Testis (tissue), 3 donors: Measurements from ENCODE around the gene MAML3. TPM values are rescaled to one million over a fixed set of nuclear protein-coding genes. Genes with fewer than 3 reads are reported as not detected.

Source experiments
- DNase-seq: peaks from one replicate; pipeline ENCODE4 v3.0.0-alpha.2; 2019
- H3K27ac ChIP-seq, 2 donors: fragments of 200-600 bp; sonication (generic); one replicate each; pipeline ENCODE4 v1.5.1; 2019
- H3K27me3 ChIP-seq: fragments of 200-600 bp; sonication (generic); one replicate; pipeline ENCODE4 v1.5.1; 2019
- H3K36me3 ChIP-seq: fragments of 200-600 bp; sonication (generic); one replicate; pipeline ENCODE4 v1.5.1; 2017; ENCODE audit warnings: low read depth; ENCODE audit errors: missing control alignments
- H3K4me1 ChIP-seq: fragments of 200-600 bp; sonication (generic); one replicate; pipeline ENCODE4 v1.5.1; 2019
- H3K4me3 ChIP-seq, 2 donors: fragments of 200-600 bp; sonication (generic); one replicate each; pipeline ENCODE4 v1.5.1; 2017 to 2019
- H3K9me3 ChIP-seq: fragments of 200-600 bp; sonication (generic); one replicate; pipeline ENCODE4 v1.5.1; 2017
- POLR2A ChIP-seq: fragments of 450-650 bp; IDR thresholded peaks from one replicate; pipeline ENCODE4 v1.6.1; 2017; ENCODE audit warnings: antibody characterized with exemption, mild to moderate bottlenecking, moderate library complexity
- WGBS, 2 donors: methylation state at CpG; one replicate each; pipeline ENCODE4 v1.1.5; 2018; 5-methylcytosine and 5-hydroxymethylcytosine counted together
- intact Hi-C: fragments of 100-400 bp; cut with DNase I; formaldehyde crosslinking; loops from one replicate; pipeline ENCODE4 v1.15.1; 2023; ENCODE audit warnings: low total_unique reads
- polyA plus RNA-seq: library from polyadenylated mRNA; stranded (reverse); fragments of 350-450 nt; fragmentation: Illumina TruSeq; extraction: RNeasy Lipid Tissue Mini Kit (QIAGEN cat#74804); gene quantifications from one replicate; pipeline ENCODE4 v1.2.3, GENCODE V29; 2014; ENCODE audit warnings: low read depth, low replicate concordance; ENCODE audit not compliant: insufficient read depth
- total RNA-seq, 2 donors: library from RNA; depleted of rRNA; stranded (reverse); fragments of >200 nt; gene quantifications; one replicate each; pipeline ENCODE4 v1.2.3, GENCODE V29; 2016
- TF ChIP-seq, protein P1 (sequence below), 3 experiments: fragments of 450-650 bp in 2 of 3; fragments of 200-600 bp in 1 of 3; sonication (generic) in 1 of 3; IDR thresholded peaks; one replicate each; pipeline ENCODE4 v1.5.1; 2016 to 2019; ENCODE audit warnings: antibody characterized with exemption in 3 of 3, mild to moderate bottlenecking in 2 of 3, moderate library complexity in 1 of 3

MAML3 gene
- total and polyA plus RNA-seq, 3 donors from 2014 or later = 7.6 to 21.2 (median 18.8) TPM

GRCh38 chr4:139710073-139710472, 443.9 kb downstream of the MAML3 start:
- no peaks in the 10 kb centered on the region for H3K36me3 ChIP-seq
- TF ChIP-seq POLR2A = no peak
- TF ChIP-seq, protein P1, sequence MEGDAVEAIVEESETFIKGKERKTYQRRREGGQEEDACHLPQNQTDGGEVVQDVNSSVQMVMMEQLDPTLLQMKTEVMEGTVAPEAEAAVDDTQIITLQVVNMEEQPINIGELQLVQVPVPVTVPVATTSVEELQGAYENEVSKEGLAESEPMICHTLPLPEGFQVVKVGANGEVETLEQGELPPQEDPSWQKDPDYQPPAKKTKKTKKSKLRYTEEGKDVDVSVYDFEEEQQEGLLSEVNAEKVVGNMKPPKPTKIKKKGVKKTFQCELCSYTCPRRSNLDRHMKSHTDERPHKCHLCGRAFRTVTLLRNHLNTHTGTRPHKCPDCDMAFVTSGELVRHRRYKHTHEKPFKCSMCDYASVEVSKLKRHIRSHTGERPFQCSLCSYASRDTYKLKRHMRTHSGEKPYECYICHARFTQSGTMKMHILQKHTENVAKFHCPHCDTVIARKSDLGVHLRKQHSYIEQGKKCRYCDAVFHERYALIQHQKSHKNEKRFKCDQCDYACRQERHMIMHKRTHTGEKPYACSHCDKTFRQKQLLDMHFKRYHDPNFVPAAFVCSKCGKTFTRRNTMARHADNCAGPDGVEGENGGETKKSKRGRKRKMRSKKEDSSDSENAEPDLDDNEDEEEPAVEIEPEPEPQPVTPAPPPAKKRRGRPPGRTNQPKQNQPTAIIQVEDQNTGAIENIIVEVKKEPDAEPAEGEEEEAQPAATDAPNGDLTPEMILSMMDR (IDR thresholded peaks at IDR 0.05) = no peak
- WGBS, 2 donors = 65 to 69% methylated on average over 2 of the region's 2 CpGs
- intact Hi-C loops = no loop called here
- H3K27me3 ChIP-seq = no peaks in the 10 kb centered on the region
- H3K9me3 ChIP-seq = no peaks in the 10 kb centered on the region
- DNase-seq = no peak
- no peak overlapping the region for H3K4me3 ChIP-seq
- H3K27ac ChIP-seq = no peak overlapping the region
- peaks cover 7% of the 10 kb centered on the region for H3K4me1 ChIP-seq

GRCh38 chr4:139709660-139710059, 444.3 kb downstream of the MAML3 start:
- Histone ChIP-seq H3K4me3 (no peak overlapping the region), H3K27ac (no peak overlapping the region), H3K9me3 (no peaks in the 10 kb centered on the region), H3K4me1 (peaks cover 7% of the 10 kb centered on the region), H3K36me3 (no peaks in the 10 kb centered on the region), H3K27me3 (no peaks in the 10 kb centered on the region)
- no peak for DNase-seq
- intact Hi-C loops = no loop called here
- WGBS, 2 donors = 75 to 100% methylated on average over 1 of the region's 1 CpG
- no peak for TF ChIP-seq POLR2A
- TF ChIP-seq, protein P1 (IDR thresholded peaks at IDR 0.05) = no peak

DNA sequence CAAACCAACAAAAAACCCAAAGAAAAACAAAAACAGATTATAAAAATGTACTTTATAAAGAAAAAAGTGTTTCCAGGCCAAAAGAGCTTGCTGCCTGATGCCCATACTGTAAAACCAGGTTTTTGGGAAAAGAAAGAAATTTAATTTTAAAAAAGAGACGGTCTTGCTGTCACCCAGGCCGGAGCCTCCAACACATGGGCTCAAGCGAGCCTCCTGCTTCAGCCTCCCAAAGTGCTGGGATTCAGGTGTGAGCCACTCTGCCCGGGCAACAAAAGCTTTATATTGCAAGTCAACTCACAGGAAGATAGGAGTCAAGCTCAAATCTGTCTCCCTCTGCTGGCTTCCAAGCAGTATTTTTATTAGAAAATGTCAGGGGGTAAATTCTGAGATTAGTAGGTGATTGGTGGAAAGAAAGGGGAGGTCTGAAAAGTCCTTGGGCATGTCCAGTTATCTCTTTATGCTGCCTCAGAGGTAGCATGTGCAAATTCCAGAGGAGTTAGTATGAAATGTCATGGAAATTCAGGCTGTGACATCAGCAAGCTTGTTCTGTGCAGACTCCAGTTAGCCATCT, 449.0 kb downstream of the MAML3 start:
- no peaks in the 10 kb centered on the region for H3K27me3 ChIP-seq
- 90 to 97% methylated on average over 4 of the region's 4 CpGs for WGBS, 2 donors
- no peak overlapping the region for H3K4me3 ChIP-seq
- H3K27ac ChIP-seq = peak overlapping the region in 1 of 2 donors; percentile 45
- no peak for TF ChIP-seq POLR2A
- TF ChIP-seq, protein P1 (IDR thresholded peaks at IDR 0.05) = no peak
- H3K9me3 ChIP-seq = no peaks in the 10 kb centered on the region
- H3K4me1 ChIP-seq = no peaks in the 10 kb centered on the region
- no peak for DNase-seq
- intact Hi-C loops = no loop called here
- H3K36me3 ChIP-seq = no peaks in the 10 kb centered on the region

GRCh38 chr4:139700568-139700967, 453.4 kb downstream of the MAML3 start:
- no peak overlapping the region for H3K4me3 ChIP-seq
- 67 to 68% methylated on average over 5 of the region's 5 CpGs for WGBS, 2 donors
- H3K27ac ChIP-seq = no peak overlapping the region
- no peak for TF ChIP-seq POLR2A
- TF ChIP-seq, protein P1 (IDR thresholded peaks at IDR 0.05) = no peak
- H3K36me3 ChIP-seq = no peaks in the 10 kb centered on the region
- H3K4me1 ChIP-seq = no peaks in the 10 kb centered on the region
- intact Hi-C loops = no loop called here
- no peaks in the 10 kb centered on the region for H3K27me3 ChIP-seq
- no peak for DNase-seq
- H3K9me3 ChIP-seq = no peaks in the 10 kb centered on the region
